NB4 (cell line): ENCODE results near the gene IKZF4.
"Not testable (repeated sequence)": the region's sequence is repeated elsewhere in the genome, so short reads cannot be mapped to it uniquely, and the experiment has no call there.

ENCODE experiments used
- POLR2A ChIP-seq: IDR thresholded peaks from 2 replicates; pipeline ENCODE4 v1.6.1; 2011; ENCODE audit warnings: mild to moderate bottlenecking; ENCODE audit not compliant: insufficient read length; ENCODE audit errors: extremely low read depth
- TF ChIP-seq, protein P1 (sequence below): IDR thresholded peaks from 2 replicates; pipeline ENCODE4 v1.6.1; 2011; ENCODE audit warnings: low read depth, low read length
- TF ChIP-seq, protein P2 (sequence below): IDR thresholded peaks from one replicate; pipeline ENCODE4 v1.5.1; 2012; ENCODE audit warnings: low read depth, low read length

DNA sequence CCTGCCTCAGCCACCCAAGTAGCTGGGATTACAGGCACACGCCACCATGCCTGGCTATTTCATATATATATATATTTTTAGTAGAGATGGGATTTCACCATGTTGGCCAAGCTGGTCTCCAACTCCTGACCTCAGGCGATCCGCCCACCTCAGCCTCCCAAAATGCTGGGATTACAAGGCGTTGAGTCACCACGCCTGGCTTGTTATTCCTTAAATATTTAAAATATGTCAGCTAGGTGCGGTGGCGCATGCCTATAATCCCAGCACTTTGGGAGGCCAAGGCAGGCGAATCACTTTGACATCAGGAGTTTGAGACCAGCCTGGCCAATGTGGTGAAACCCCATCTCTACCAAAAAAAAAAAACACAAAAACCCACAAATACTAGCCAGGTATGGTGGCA is 39.1 kb downstream of the IKZF4 start:
- TF ChIP-seq, protein P1, sequence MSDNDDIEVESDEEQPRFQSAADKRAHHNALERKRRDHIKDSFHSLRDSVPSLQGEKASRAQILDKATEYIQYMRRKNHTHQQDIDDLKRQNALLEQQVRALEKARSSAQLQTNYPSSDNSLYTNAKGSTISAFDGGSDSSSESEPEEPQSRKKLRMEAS: not testable (repeated sequence)
- TF ChIP-seq, protein P2, sequence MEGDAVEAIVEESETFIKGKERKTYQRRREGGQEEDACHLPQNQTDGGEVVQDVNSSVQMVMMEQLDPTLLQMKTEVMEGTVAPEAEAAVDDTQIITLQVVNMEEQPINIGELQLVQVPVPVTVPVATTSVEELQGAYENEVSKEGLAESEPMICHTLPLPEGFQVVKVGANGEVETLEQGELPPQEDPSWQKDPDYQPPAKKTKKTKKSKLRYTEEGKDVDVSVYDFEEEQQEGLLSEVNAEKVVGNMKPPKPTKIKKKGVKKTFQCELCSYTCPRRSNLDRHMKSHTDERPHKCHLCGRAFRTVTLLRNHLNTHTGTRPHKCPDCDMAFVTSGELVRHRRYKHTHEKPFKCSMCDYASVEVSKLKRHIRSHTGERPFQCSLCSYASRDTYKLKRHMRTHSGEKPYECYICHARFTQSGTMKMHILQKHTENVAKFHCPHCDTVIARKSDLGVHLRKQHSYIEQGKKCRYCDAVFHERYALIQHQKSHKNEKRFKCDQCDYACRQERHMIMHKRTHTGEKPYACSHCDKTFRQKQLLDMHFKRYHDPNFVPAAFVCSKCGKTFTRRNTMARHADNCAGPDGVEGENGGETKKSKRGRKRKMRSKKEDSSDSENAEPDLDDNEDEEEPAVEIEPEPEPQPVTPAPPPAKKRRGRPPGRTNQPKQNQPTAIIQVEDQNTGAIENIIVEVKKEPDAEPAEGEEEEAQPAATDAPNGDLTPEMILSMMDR: not testable (repeated sequence)
- not testable (repeated sequence) for TF ChIP-seq POLR2A
